H1 (cell line): ENCODE measurements around the gene SNRNP70. TPM values are rescaled to one million over a fixed set of nuclear protein-coding genes. Genes with fewer than 3 reads are reported as not detected.
A peak's percentile ranks its signal among the peaks of the same experiment; 100 is the strongest.

Experiments
- CTCF ChIA-PET: fragments of 300-600 bp; sonication (Branson Sonifier 250); formaldehyde crosslinking; loops from one replicate; lab custom pipeline; 2021; ENCODE audit not compliant: partially characterized antibody; lab: Charles Lee
- POLR2A ChIA-PET: fragments of 300-600 bp; sonication (Branson Sonifier 250); formaldehyde crosslinking; loops from one replicate; lab custom pipeline; 2021; ENCODE audit warnings: inconsistent platforms; ENCODE audit not compliant: partially characterized antibody; lab: Charles Lee
- DNase-seq, 2 experiments: peaks; one replicate each; pipeline versions ENCODE4 v3.0.0 to v3.0.0-alpha.2; 2010 to 2022; ENCODE audit warnings: low spot score in 2 of 2, low read depth in 1 of 2, mixed read lengths in 1 of 2
- FAIRE-seq: peaks from 2 replicates; lab custom pipeline; 2011; peaks lifted over from hg19 to GRCh38; lab: Jason Lieb, UNC
- H2AFZ ChIP-seq: 2 replicates; pipeline ENCODE4 v1.8.1; 2012; ENCODE audit warnings: low read length, inconsistent platforms
- H2AK5ac ChIP-seq: 2 replicates; pipeline ENCODE4 v1.6.1; 2013; ENCODE audit warnings: low read depth, low read length
- H2BK120ac ChIP-seq: replicated peaks from 2 replicates; pipeline ENCODE3; 2013; ENCODE audit warnings: low read depth, low read length, inconsistent platforms
- H2BK12ac ChIP-seq: 2 replicates; pipeline ENCODE4 v1.6.1; 2013; ENCODE audit warnings: low read depth, low read length
- H2BK15ac ChIP-seq: 2 replicates; pipeline ENCODE4 v1.6.1; 2013; ENCODE audit warnings: low read length
- H2BK20ac ChIP-seq: 2 replicates; pipeline ENCODE4 v1.6.1; 2013; ENCODE audit warnings: low read length
- H2BK5ac ChIP-seq: 2 replicates; pipeline ENCODE4 v1.6.1; 2013; ENCODE audit warnings: low read depth, low read length
- H3K14ac ChIP-seq: 2 replicates; pipeline ENCODE4 v1.6.1; 2013; ENCODE audit warnings: inconsistent platforms; ENCODE audit not compliant: insufficient read length
- H3K18ac ChIP-seq: 2 replicates; pipeline ENCODE4 v1.6.1; 2013; ENCODE audit warnings: low read length; ENCODE audit errors: extremely low read depth
- H3K23ac ChIP-seq: 2 replicates; pipeline ENCODE4 v1.6.1; 2013; ENCODE audit warnings: inconsistent platforms; ENCODE audit not compliant: insufficient read length
- H3K23me2 ChIP-seq: 2 replicates; pipeline ENCODE4 v1.6.1; 2013; ENCODE audit warnings: low read depth, low read length
- H3K27ac ChIP-seq: 2 replicates; pipeline ENCODE4 v1.6.1; 2011; ENCODE audit warnings: low read depth, low read length, inconsistent platforms
- H3K27me3 ChIP-seq, 4 experiments: replicated peaks in 1 of 4; 1 replicate in 1 of 4; 2 replicates in 3 of 4; pipeline versions ENCODE4 v1.6.1 to v1.8.1; 2011 to 2013; ENCODE audit warnings: low read length in 3 of 4, mild to moderate bottlenecking in 3 of 4, inconsistent platforms in 2 of 4, mixed read lengths in 2 of 4, moderate library complexity in 1 of 4; ENCODE audit not compliant: control insufficient read depth in 3 of 4, insufficient read depth in 3 of 4; ENCODE audit errors: extremely low read depth in 1 of 4
- H3K36me3 ChIP-seq, 4 experiments: 2 replicates each; pipeline versions ENCODE4 v1.6.1 to v1.8.1; 2011 to 2013; ENCODE audit warnings: mild to moderate bottlenecking in 4 of 4, low read length in 3 of 4, moderate library complexity in 2 of 4, control low read depth in 1 of 4, inconsistent platforms in 1 of 4; ENCODE audit not compliant: insufficient read depth in 4 of 4, control insufficient read depth in 2 of 4
- H3K4ac ChIP-seq: replicated peaks from 2 replicates; pipeline ENCODE3; 2013; ENCODE audit warnings: low read length, low read depth, mixed read lengths, inconsistent platforms; ENCODE audit not compliant: insufficient read length
- H3K4me1 ChIP-seq, 4 experiments: replicated peaks in 1 of 4; 1 replicate in 1 of 4; 2 replicates in 3 of 4; pipeline versions ENCODE4 v1.6.1 to v1.8.1; 2011 to 2013; ENCODE audit warnings: low read length in 3 of 4, inconsistent platforms in 2 of 4, mixed read lengths in 1 of 4; ENCODE audit not compliant: insufficient read depth in 4 of 4, control insufficient read depth in 3 of 4
- H3K4me2 ChIP-seq, 2 experiments: 2 replicates each; pipeline versions ENCODE4 v1.6.1 to v1.8.1; 2011 to 2013; ENCODE audit warnings: low read depth in 2 of 2, low read length in 2 of 2, control low read depth in 1 of 2, inconsistent platforms in 1 of 2, mild to moderate bottlenecking in 1 of 2; ENCODE audit not compliant: insufficient read depth in 1 of 2
- H3K4me3 ChIP-seq, 4 experiments: fragments of 200-600, 300-600 bp in 1 of 4; sonication (generic), shearing (Covaris generic), sonication (Bioruptor Twin) in 1 of 4; 2 replicates each; pipeline versions ENCODE4 v1.5.1 to v1.8.1; 2011 to 2016; ENCODE audit warnings: low read length in 4 of 4, low read depth in 3 of 4, control low read depth in 2 of 4, inconsistent platforms in 2 of 4, mild to moderate bottlenecking in 2 of 4, mixed read lengths in 1 of 4, moderate library complexity in 1 of 4; ENCODE audit not compliant: insufficient read depth in 2 of 4; ENCODE audit errors: extremely low read depth in 1 of 4
- H3K56ac ChIP-seq: replicated peaks from 2 replicates; pipeline ENCODE3; 2013; ENCODE audit warnings: low read depth, mild to moderate bottlenecking, mixed read lengths, low read length, inconsistent platforms; ENCODE audit not compliant: insufficient read length
- H3K79me1 ChIP-seq: 2 replicates; pipeline ENCODE4 v1.6.1; 2013; ENCODE audit warnings: low read depth, low read length, control low read depth
- H3K79me2 ChIP-seq, 2 experiments: 2 replicates each; pipeline versions ENCODE4 v1.6.1 to v1.8.1; 2012 to 2013; ENCODE audit warnings: low read length in 2 of 2, mild to moderate bottlenecking in 2 of 2, inconsistent platforms in 1 of 2; ENCODE audit not compliant: insufficient read depth in 2 of 2, control insufficient read depth in 1 of 2
- H3K9ac ChIP-seq, 4 experiments: replicated peaks in 1 of 4; 1 replicate in 1 of 4; 2 replicates in 3 of 4; pipeline versions ENCODE4 v1.6.1 to v1.8.1; 2011 to 2013; ENCODE audit warnings: low read depth in 3 of 4, low read length in 3 of 4, control low read depth in 2 of 4, mild to moderate bottlenecking in 2 of 4, moderate library complexity in 2 of 4, inconsistent platforms in 1 of 4; ENCODE audit errors: extremely low read depth in 1 of 4
- H3K9me3 ChIP-seq, 2 experiments: 2 replicates each; pipeline versions ENCODE4 v1.6.1 to v1.8.1; 2012 to 2013; ENCODE audit warnings: mild to moderate bottlenecking in 2 of 2, moderate library complexity in 2 of 2, control low read depth in 1 of 2, inconsistent platforms in 1 of 2, low read depth in 1 of 2, low read length in 1 of 2, mixed read lengths in 1 of 2; ENCODE audit not compliant: insufficient read depth in 2 of 2
- H4K20me1 ChIP-seq, 2 experiments: replicated peaks in 1 of 2; 2 replicates each; pipeline versions ENCODE3 to v1.8.1; 2011 to 2013; ENCODE audit warnings: inconsistent platforms in 2 of 2, low read length in 2 of 2, mild to moderate bottlenecking in 1 of 2; ENCODE audit not compliant: insufficient read depth in 2 of 2, control insufficient read depth in 1 of 2
- H4K5ac ChIP-seq: 2 replicates; pipeline ENCODE4 v1.6.1; 2013; ENCODE audit warnings: low read length, low read depth, mixed read lengths, inconsistent platforms; ENCODE audit not compliant: insufficient read length
- H4K8ac ChIP-seq: 2 replicates; pipeline ENCODE4 v1.8.0; 2013; ENCODE audit warnings: mild to moderate bottlenecking, moderate library complexity, low read length, inconsistent platforms; ENCODE audit not compliant: insufficient read depth; ENCODE audit errors: extremely low read depth
- H4K91ac ChIP-seq: replicated peaks from 2 replicates; pipeline ENCODE3; 2013; ENCODE audit warnings: low read length, mixed read lengths, inconsistent platforms; ENCODE audit not compliant: insufficient read length
- BRCA1 ChIP-seq: IDR thresholded peaks from 2 replicates; pipeline ENCODE4 v1.6.1; 2012; ENCODE audit warnings: low read depth, low read length, improper control_type of control experiment
- CREB1 ChIP-seq: IDR thresholded peaks from 2 replicates; pipeline ENCODE4 v1.6.1; 2012; ENCODE audit warnings: inconsistent platforms
- JUND ChIP-seq: IDR thresholded peaks from 2 replicates; pipeline ENCODE4 v1.6.1; 2011; ENCODE audit warnings: mild to moderate bottlenecking, improper control_type of control experiment, low read length
- NANOG ChIP-seq: IDR thresholded peaks from 2 replicates; pipeline ENCODE4 v1.6.1; 2011; ENCODE audit warnings: low read length, low read depth, mild to moderate bottlenecking, inconsistent platforms; ENCODE audit not compliant: insufficient read depth, poor library complexity, severe bottlenecking
- PHF8 ChIP-seq: fragments of 200-600 bp; sonication (generic); conservative IDR thresholded peaks from 2 replicates; pipeline ENCODE4 v1.7.1; 2012; ENCODE audit warnings: low read depth, mild to moderate bottlenecking, inconsistent platforms, low read length, moderate library complexity
- RAD21 ChIP-seq, 2 experiments: IDR thresholded peaks in 1 of 2; conservative IDR thresholded peaks in 1 of 2; 2 replicates each; pipeline ENCODE4 v1.6.1; 2011; ENCODE audit warnings: low read depth in 2 of 2, low read length in 2 of 2, improper control_type of control experiment in 1 of 2, inconsistent platforms in 1 of 2, mild to moderate bottlenecking in 1 of 2, moderate library complexity in 1 of 2
- SIX5 ChIP-seq: IDR thresholded peaks from 2 replicates; pipeline ENCODE4 v1.6.1; 2011; ENCODE audit warnings: mild to moderate bottlenecking, low read depth, low read length
- SP1 ChIP-seq: IDR thresholded peaks from 2 replicates; pipeline ENCODE4 v1.6.1; 2011; ENCODE audit warnings: low read depth, low read length
- SP4 ChIP-seq: IDR thresholded peaks from 2 replicates; pipeline ENCODE4 v1.6.1; 2012; ENCODE audit warnings: low read length, inconsistent platforms
- WGBS, 2 experiments: shearing (Covaris generic) in 1 of 2; methylation state at CpG; one replicate each; pipeline versions ENCODE4 v1.1.6 to v1.1.7; 2013 to 2015; ENCODE audit warnings: low lambda C conversion rate in 2 of 2, mixed read lengths in 2 of 2, inconsistent platforms in 1 of 2, low coverage in 1 of 2, missing lambda C conversion rate in 1 of 2; ENCODE audit not compliant: insufficient replicate concordance in 2 of 2, insufficient coverage in 1 of 2, insufficient read length in 1 of 2; ENCODE audit errors: extremely low coverage in 1 of 2, missing lambda C conversion rate in 1 of 2; 5-methylcytosine and 5-hydroxymethylcytosine counted together
- polyA plus RNA-seq, 7 experiments: library from polyadenylated mRNA; depleted of rRNA in 3 of 7; stranded (reverse) in 5 of 7; unstranded in 2 of 7; fragments of >200 nt in 5 of 7; fragments of 200-250 nt in 2 of 7; gene quantifications; 1 replicate in 5 of 7; 2 replicates in 1 of 7; 4 replicates in 1 of 7; pipeline versions ENCODE4 v1.2.1 to v1.2.3, GENCODE V29; 2011 to 2013; ENCODE audit warnings: missing spikeins in 2 of 7, mixed read lengths in 2 of 7
- total RNA-seq: library from RNA; stranded (reverse); fragmentation: NEBNext Ultra II Directional; extraction: Animal tissue kit (Norgen Biotek cat#: 25700); gene quantifications from 2 replicates; pipeline ENCODE4 v1.2.1, GENCODE V29; 2021
- TF ChIP-seq, protein P1 (sequence below): IDR thresholded peaks from 2 replicates; pipeline ENCODE4 v1.6.1; 2011; ENCODE audit warnings: low read length, improper control_type of control experiment

SNRNP70 gene
- total and polyA plus RNA-seq, 2 of the 8 experiments (the other 6 are each of a cell fraction or from before 2014, with no cell fraction given) = 231 to 235 TPM

DNA sequence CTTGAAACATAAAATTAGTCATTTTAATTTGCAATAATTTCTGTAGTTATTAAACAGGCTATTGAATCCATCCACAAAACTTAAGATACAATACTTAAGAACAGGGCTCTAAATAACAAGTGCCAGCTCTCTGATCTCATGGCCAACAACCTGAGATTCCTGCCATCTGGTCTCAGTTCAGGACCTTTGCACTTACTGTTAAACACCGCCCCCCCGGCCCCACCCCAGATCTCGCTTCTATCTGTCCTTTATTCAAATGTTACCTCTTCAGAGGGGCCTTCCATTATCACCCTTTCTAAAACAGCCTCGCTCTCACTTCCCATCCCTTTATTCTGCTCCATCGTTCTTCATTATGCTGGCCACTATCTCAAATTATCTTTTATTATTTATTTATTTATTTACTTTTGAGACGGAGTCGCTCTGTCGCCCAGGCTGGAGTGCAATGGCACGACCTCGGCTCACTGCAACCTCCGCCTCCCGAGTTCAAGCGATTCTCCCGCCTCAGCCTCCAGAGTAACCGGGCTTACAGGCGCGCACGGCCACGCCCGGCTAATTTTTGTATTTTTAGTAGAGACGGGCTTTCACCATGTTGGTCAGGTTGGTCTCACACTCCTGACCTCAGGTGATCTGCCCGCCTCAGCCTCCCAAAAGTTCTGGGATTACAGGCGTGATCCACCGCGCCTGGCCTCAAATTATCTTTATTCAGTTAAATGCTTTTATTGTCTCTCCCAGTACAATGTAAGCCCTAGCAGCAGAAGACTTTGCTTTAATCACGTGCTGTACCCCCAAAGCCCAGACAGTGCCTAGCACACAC lies 838 bp upstream of the SNRNP70 start:
- H3K14ac ChIP-seq = no peak overlapping the region
- H3K18ac ChIP-seq = peak overlapping the region; percentile 97
- no peak overlapping the region for H3K23ac ChIP-seq
- peaks cover 0 to 3% (median 0%) of the 10 kb centered on the region in 4 experiments; a peak in 1 of 7 replicates for H3K27me3 ChIP-seq
- H4K8ac ChIP-seq = peak overlapping the region; percentile 35; the same call in 1 of the 2 replicates
- peak overlapping the region in 3 of 4 experiments; percentile 35 to 98 (median 83); a peak in 4 of 7 replicates for H3K9ac ChIP-seq
- H3K9me3 ChIP-seq = no peaks in the 10 kb centered on the region
- peak overlapping the region; percentile 82 to 88 for H3K4me2 ChIP-seq
- DNase-seq (no peak), FAIRE-seq (no peak)
- no peak overlapping the region for H3K56ac ChIP-seq
- peak overlapping the region; percentile 30 for H3K4ac ChIP-seq
- no peak overlapping the region for H2AK5ac ChIP-seq
- H2AFZ ChIP-seq = peak overlapping the region; percentile 86
- H2BK12ac ChIP-seq = no peak overlapping the region
- H4K91ac ChIP-seq = peak overlapping the region; percentile 69
- peak overlapping the region; percentile 84 to 97 (median 90); a peak in 6 of 8 replicates for H3K4me3 ChIP-seq
- H4K5ac ChIP-seq = peak overlapping the region; percentile 96
- H2BK120ac ChIP-seq = no peak overlapping the region
- H3K79me2 ChIP-seq = peaks cover 29 to 36% of the 10 kb centered on the region in 2 experiments
- peaks cover 4 to 6% (median 5%) of the 10 kb centered on the region in 4 experiments for H3K4me1 ChIP-seq
- peaks cover 14% of the 10 kb centered on the region; the same call in 1 of the 2 replicates for H3K23me2 ChIP-seq
- ChIA-PET POLR2A (interaction anchor here (1.3 kb wide), 1 partner anchor 65 kb away, joined by 3 read pairs; no protein-coding TSS in a partner anchor), CTCF (interaction anchor here (2.0 kb wide), 1 partner anchor 62 kb away, joined by 4 read pairs; no protein-coding TSS in a partner anchor)
- peak overlapping the region; percentile 77; the same call in 1 of the 2 replicates for H2BK5ac ChIP-seq
- peaks cover 5 to 26% (median 9%) of the 10 kb centered on the region in 4 experiments for H3K36me3 ChIP-seq
- no peak overlapping the region for H2BK15ac ChIP-seq
- peaks cover 9% of the 10 kb centered on the region for H3K79me1 ChIP-seq
- 82% methylated on average over 26 of the region's 26 CpGs; no CpG with 5 or more reads in 1 of the 2 experiments for WGBS, 2 experiments
- H2BK20ac ChIP-seq = no peak overlapping the region
- H4K20me1 ChIP-seq = peaks cover 15 to 17% of the 10 kb centered on the region in 2 experiments
- peak overlapping the region; percentile 94; the same call in 1 of the 2 replicates for H3K27ac ChIP-seq
- no peak for TF ChIP-seq CREB1
- TF ChIP-seq, protein P1, sequence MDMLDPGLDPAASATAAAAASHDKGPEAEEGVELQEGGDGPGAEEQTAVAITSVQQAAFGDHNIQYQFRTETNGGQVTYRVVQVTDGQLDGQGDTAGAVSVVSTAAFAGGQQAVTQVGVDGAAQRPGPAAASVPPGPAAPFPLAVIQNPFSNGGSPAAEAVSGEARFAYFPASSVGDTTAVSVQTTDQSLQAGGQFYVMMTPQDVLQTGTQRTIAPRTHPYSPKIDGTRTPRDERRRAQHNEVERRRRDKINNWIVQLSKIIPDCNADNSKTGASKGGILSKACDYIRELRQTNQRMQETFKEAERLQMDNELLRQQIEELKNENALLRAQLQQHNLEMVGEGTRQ = no peak
- TF ChIP-seq BRCA1 = no peak
- TF ChIP-seq SIX5 = no peak
- no peak for TF ChIP-seq SP4
- no peak for TF ChIP-seq SP1
- no peak for TF ChIP-seq NANOG
- no peak for TF ChIP-seq JUND
- no peak for TF ChIP-seq PHF8
- no peak for TF ChIP-seq RAD21 (IDR thresholded peaks at IDR 0.05 in 1 of 2, conservative IDR thresholded peaks at IDR 0.05 in 1 of 2; ENCODE audit: low read depth in 2 of 2, low read length in 2 of 2)
